ENCODE data around the gene MANBA.
"Not testable (repeated sequence)": the region's sequence is repeated elsewhere in the genome, so short reads cannot be mapped to it uniquely, and the experiment has no call there.

The MANBA gene

GRCh38 chr4:102638621-102639020 lies 122.1 kb downstream of the MANBA start:
- TF ChIP-seq ZNF274 (IDR thresholded peaks at IDR 0.05; ENCODE audit: low read depth, low read length) = no peak

DNA sequence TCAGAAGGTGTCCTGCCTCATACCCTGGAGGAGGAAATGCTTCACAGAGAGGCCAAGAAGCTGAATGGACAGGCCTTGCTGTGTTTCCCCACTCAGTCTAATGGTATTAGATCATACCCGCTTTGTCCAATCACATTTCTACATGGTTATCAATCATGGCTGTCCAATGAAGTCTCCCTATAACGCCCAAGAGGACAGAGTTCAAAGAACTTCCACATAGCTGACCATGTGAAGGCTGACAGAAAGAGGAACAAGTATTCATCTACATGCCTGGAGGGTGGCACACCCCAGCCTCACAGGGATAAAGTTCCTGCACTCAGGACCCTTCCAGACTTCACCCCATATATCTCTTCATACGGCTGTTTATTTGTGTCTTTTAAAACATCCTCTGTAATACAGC lies 123.4 kb downstream of the MANBA start:
- no peak overlapping the region for H3K4me3 ChIP-seq (ENCODE audit: low read length)
- TF ChIP-seq ZNF274 (IDR thresholded peaks at IDR 0.05; ENCODE audit: low read depth, low read length) = no peak

More at GRCh38 chr4:102638621-102639020, 122.1 kb downstream of the MANBA start:
- H3K4me3 ChIP-seq (ENCODE audit: low read length) = no peak overlapping the region

DNA sequence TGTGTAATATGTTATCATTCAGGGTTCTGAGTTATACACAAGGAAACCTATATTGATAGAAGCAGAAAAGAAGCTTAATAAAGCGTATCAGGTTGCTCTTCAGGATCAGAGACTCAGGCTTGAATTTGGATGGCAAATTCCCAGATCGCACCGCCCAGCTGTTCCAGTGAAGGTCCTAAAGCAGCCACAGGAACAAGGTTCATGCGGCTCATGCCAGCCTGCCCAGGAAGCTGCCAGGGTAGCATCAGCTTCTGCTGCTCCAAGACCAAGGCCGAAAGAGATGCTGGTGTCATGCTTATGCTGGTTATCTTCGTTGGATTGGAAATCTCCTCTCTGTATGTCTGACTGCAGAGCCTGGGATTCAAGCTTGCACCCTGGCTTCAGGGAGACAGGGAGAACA lies 127.7 kb downstream of the MANBA start:
- no peak for TF ChIP-seq ZNF274 (IDR thresholded peaks at IDR 0.05; ENCODE audit: low read depth, low read length)
- H3K4me3 ChIP-seq (ENCODE audit: low read length) = no peak overlapping the region

DNA sequence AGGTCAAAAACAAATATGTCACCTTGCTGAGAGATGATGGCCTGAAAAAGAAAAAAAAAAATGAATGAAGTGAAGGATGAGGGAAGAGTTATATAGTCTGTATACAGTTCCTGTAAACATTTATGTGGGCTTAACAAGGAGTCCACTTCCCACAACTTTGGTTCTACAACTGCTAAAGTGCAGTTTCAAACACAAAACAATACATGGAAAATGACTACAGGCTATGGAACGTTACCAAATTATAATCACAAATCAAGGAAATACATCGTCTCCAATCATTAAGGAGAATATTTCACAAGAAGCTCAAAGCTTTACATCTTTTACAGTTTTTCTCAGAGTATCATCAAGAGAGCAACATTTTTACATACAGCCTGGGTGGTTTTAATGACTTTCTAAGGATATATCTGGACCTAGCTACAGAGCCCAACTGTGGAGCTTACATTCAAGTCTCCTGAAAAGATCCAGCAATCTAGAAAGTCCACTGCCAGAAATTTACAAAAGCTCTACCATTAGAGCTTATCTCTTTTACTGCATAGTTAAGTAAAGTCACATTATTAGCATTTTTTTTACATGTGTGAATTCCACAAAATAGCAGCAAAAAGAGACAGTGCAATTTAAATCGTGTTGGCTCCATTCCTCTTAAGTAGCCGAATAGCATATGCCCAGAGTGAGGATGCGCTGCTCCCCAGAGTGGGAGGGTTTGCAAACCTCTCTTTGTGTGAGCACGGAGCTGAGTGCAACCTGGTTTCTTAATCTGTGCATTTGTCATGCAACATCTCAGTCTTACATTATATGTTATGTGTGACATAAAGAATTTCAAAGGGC lies 128.3 kb downstream of the MANBA start:
- H3K4me3 ChIP-seq (ENCODE audit: low read length) = no peak overlapping the region
- TF ChIP-seq ZNF274 (IDR thresholded peaks at IDR 0.05; ENCODE audit: low read depth, low read length) = no peak

GRCh38 chr4:102631616-102632015 lies 129.2 kb downstream of the MANBA start:
- no peak overlapping the region for H3K4me3 ChIP-seq (ENCODE audit: low read length)
- no peak for TF ChIP-seq ZNF274 (IDR thresholded peaks at IDR 0.05; ENCODE audit: low read depth, low read length)

DNA sequence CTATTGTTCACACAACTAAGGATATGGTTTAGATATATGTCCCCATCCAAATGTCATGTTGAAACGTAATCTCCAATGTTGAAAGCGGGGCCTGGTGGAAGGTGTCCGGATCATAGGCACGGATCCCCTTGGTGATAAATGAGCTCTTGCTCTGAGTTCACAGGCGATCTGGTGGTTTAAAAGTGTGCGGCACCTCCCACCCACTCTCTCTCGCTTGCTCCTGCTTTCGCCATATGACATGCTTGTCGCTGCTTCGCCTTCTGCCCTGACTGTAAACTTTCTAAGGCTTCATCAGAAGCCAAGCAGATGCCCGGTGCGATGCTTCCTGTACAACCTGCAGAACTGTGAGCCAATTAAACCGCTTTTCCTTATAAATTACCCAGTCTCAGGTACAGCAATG lies 131.1 kb downstream of the MANBA start:
- no peak for TF ChIP-seq ZNF274 (IDR thresholded peaks at IDR 0.05; ENCODE audit: low read depth, low read length)
- H3K4me3 ChIP-seq (ENCODE audit: low read length) = no peak overlapping the region

DNA sequence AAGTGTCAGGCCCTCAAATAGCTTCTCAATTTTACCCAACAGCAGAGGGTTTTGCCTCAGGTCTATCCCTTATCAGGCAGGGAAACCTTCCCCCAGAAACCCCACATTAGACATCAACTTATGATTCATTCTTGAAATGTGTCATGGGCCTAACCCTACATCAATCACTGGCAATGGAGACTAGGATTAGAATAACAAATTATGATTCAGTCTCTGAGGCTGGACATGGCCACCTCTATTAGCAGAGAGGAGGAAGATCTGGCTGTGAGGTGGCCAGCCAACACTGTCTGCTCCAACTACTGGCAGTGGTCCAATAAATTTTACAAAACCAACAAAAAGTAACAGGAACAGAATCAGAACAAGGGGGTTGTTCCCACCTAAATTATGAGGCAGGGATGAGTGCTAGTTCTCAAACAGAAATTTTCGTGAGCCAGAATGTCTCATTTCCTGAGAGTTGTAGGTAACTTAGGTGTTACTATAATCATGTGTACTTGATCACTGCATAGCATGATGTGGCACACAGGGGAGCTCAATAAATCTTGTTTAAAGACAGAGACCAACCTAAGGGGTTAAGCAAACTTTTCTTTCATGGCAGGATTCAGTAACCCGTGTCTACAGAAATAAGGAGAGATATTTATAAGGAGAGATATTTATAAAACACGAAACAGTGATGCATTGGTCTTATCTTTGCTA lies 132.8 kb downstream of the MANBA start:
- TF ChIP-seq ZNF274 (IDR thresholded peaks at IDR 0.05; ENCODE audit: low read depth, low read length) = no peak
- H3K4me3 ChIP-seq (ENCODE audit: low read length) = no peak overlapping the region

DNA sequence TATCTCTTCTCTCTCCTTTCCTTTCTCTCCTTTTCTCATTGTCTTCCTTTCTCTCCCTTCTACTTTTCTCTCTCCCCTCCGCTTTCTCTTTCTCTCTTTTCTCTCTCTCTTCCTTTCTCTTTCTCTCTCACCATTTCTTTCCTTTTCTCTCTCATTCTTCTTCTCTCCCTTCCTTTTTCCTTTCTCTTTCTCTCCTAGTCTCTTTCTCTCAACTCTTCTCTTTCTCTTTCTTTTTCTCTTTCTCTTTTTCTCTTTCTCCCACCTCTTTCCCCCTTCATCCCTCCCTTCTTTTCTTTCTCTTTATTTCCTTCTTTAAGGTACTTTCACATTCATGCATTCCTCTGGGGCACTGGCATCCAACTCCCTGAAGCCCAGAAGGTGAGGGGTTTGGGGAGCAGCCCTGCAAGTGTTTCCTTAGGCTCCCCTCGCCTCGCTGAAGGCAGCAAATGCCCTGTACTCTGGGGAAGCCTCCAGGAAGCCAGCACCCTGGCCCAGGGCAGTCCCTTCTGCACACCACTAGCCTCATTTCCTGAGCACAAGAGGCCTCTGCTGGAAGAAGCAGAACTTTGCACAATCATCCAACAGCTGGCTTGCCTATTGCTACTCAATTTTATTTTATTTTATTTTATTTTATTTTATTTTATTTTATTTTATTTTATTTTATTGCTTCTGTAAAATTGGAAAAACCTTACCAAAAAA lies 135.4 kb downstream of the MANBA start:
- H3K4me3 ChIP-seq (ENCODE audit: low read length) = no peak overlapping the region; the same call in 1 of the 2 replicates
- no peak for TF ChIP-seq ZNF274 (IDR thresholded peaks at IDR 0.05; ENCODE audit: low read depth, low read length)

DNA sequence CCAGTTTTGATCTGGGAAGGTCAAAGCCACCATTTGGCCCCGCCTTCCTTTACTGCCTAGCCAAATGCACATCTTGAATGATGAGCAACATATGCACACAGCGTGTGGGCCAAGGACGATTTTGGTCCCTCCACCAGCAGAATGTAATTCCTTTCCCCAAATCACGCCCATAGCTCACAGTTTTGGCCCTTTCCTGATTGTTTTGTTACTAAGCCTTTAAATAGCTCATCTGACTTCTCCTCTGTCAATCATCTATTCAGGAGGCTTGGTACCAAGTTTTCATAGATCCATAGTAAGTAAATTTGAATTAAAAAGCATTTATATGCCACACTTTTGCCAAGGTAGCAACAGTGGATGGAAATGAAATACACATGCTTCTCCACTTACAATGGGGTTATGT lies 136.3 kb downstream of the MANBA start:
- no peak overlapping the region for H3K4me3 ChIP-seq (ENCODE audit: low read length)
- TF ChIP-seq ZNF274 (IDR thresholded peaks at IDR 0.05; ENCODE audit: low read depth, low read length) = no peak

DNA sequence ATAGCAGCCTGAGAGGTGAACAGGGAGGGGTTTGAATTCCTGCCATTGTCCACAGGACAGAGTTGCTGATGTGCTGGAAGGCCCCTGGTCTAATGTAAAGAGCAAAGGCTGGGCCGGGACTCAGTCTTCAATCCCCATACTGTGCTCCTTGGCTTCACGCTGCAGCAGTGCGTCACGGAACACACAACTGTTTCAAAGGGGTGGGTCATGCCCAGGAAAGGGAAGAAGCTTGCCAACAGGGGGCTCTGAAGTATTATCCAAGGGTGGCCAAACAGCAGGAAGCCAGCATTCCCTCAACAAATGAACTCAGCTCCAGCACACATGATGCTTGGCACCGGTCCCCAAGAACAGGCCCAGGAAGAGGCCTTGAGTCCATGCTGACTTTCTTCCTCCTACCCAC lies 137.1 kb downstream of the MANBA start:
- TF ChIP-seq ZNF274 (IDR thresholded peaks at IDR 0.05; ENCODE audit: low read depth, low read length) = no peak
- H3K4me3 ChIP-seq (ENCODE audit: low read length) = no peak overlapping the region

DNA sequence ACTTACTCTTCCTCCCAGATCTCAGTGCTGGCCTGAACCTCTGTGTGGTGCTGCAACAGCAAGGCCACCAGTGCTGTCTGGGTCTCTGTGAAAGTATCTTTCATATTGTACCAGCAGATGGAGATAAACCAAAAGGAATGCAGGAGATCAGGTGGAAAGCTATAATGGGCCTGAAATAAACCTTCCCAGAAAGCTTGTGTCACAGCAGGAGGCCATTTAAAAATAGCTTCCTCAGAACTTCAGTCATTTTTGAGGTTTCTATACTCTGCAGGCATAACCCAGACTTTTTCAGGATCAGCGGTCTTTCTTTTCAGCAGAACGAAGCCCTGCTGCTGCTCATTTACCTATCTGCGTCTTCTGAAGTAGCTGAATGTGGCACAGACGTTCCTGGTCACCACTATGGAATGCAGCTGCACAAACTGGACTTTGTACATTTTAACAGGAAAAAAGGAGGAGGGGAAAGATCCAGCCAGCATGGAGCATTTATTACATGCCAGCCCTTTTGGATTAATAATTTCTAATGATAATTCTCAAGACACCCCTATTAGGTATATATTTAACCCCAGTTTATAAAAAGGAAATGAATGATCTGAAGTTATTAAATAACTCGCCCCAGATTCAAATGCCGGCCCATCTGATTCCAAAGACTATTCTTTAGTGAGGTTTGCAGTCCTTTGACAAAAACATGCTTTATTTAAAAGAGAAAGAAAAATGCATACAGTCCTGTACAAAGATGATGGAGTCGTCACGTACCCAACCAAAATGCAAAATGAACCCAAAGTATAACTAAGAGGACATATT lies 139.9 kb downstream of the MANBA start:
- H3K4me3 ChIP-seq (ENCODE audit: low read length) = no peak overlapping the region

DNA sequence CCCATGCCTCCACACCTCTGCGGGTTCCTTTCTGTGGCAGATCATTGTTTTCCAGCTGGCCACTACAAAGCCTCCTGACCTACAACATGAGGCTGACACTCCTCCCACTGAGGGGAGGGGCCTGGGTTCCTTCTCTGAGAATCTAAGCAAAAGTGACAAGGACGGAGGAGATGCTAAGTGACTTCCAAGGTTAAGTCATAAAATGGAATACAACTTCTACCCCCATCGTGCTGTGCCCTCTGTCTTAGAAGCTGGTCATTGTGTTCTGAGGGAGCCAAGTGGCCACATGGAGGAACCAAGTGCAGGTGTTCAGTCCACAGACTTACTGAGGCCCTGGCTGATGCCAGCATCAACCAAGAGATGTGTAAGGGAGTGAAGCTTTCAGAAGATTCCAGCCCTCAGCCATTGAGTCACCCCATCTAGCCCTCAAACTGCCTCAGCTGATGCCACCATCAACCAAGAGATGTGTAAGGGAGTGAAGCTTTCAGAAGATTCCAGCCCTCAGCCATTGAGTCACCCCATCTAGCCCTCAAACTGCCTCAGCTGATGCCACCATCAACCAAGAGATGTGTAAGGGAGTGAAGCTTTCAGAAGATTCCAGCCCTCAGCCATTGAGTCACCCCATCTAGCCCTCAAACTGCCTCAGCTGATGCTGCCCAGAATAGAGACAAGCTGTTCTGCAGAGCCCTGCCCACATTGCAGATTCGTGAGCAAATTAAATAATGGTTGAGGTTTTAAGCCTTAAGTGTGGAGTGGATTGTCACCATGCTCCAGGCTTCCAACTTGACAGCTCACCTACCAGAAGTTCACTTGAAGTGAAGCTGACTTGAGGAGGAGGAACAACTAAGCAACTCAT lies 140.8 kb downstream of the MANBA start:
- not testable (repeated sequence) for H3K4me3 ChIP-seq (ENCODE audit: low read length)

More for the DNA sequence above, 139.9 kb downstream of the MANBA start:
- TF ChIP-seq ZNF274 (IDR thresholded peaks at IDR 0.05; ENCODE audit: low read depth, low read length) = no peak

GRCh38 chr4:102619021-102619420 lies 141.7 kb downstream of the MANBA start:
- not testable (repeated sequence) for H3K4me3 ChIP-seq (ENCODE audit: low read length)
